Ovary (tissue), 9 donors: Measurements from ENCODE around the gene GABRD. TPM values are rescaled to one million over a fixed set of nuclear protein-coding genes. Genes with fewer than 3 reads are reported as not detected.
"Not testable (repeated sequence)": the region's sequence is repeated elsewhere in the genome, so short reads cannot be mapped to it uniquely, and the experiment has no call there.

Experiments
- DNase-seq, 5 donors: peaks; one replicate each; pipeline ENCODE4 v3.0.0-alpha.2; 2019 to 2020
- H3K27ac ChIP-seq, 2 donors: fragments of 200-600 bp; one replicate each; pipeline versions ENCODE4 v1.5.1 to v1.8.0; 2019 to 2022
- H3K27me3 ChIP-seq: fragments of 200-600 bp; one replicate; pipeline ENCODE4 v1.8.0; 2022
- H3K36me3 ChIP-seq: fragments of 200-600 bp; sonication (generic); one replicate; pipeline ENCODE4 v1.5.1; 2019
- H3K4me1 ChIP-seq: one replicate; pipeline ENCODE4 v1.8.1; 2013; ENCODE audit warnings: mild to moderate bottlenecking, moderate library complexity; ENCODE audit not compliant: insufficient read depth
- H3K4me3 ChIP-seq: fragments of 200-600 bp; sonication (generic); one replicate; pipeline ENCODE4 v1.5.1; 2017
- H3K9me3 ChIP-seq, 2 donors: fragments of 200-600 bp in 1 of 2; sonication (generic) in 1 of 2; one replicate each; pipeline versions ENCODE4 v1.5.1 to v1.8.1; 2013 to 2019; ENCODE audit warnings: mild to moderate bottlenecking in 1 of 2, moderate library complexity in 1 of 2
- CTCF ChIP-seq, 3 donors: fragments of 450-650 bp in 2 of 3; fragments of 200-600 bp in 1 of 3; IDR thresholded peaks; one replicate each; pipeline versions ENCODE4 v1.5.1 to v1.8.0; 2016 to 2022; ENCODE audit warnings: antibody characterized with exemption in 3 of 3, mild to moderate bottlenecking in 1 of 3
- EP300 ChIP-seq: sonication (generic); formaldehyde crosslinking; IDR thresholded peaks from one replicate; pipeline ENCODE4 v1.6.1; 2017; ENCODE audit warnings: antibody characterized with exemption
- POLR2A ChIP-seq: fragments of 450-650 bp; IDR thresholded peaks from one replicate; pipeline ENCODE4 v1.6.1; 2017; ENCODE audit warnings: antibody characterized with exemption, mild to moderate bottlenecking, moderate library complexity
- WGBS, 3 donors: extraction: QIAGEN DNeasy Blood & Tissue Kit in 1 of 3; methylation state at CpG; one replicate each; pipeline versions ENCODE4 v1.1.5 to v1.1.7; 2013 to 2017; 5-methylcytosine and 5-hydroxymethylcytosine counted together
- intact Hi-C, 4 donors: fragments of 100-400 bp; cut with DNase I; formaldehyde crosslinking; loops; one replicate each; pipeline versions ENCODE4 v1.11.0 to v1.15.1; 2022 to 2023
- polyA plus RNA-seq, 2 donors: library from polyadenylated mRNA; stranded (reverse); fragments of 200-250 nt in 1 of 2; fragments of 350-450 nt in 1 of 2; fragmentation: Illumina TruSeq in 1 of 2; extraction: RNeasy Lipid Tissue Mini Kit (QIAGEN cat#74804) in 1 of 2; gene quantifications; one replicate each; pipeline ENCODE4 v1.2.3, GENCODE V29; 2013 to 2014
- total RNA-seq, 7 donors: library from RNA; depleted of rRNA in 2 of 7; stranded (reverse); fragments of >200 nt in 2 of 7; fragmentation: NEBNext Ultra II Directional in 3 of 7; extraction: Animal tissue kit (Norgen Biotek cat#: 25700) in 3 of 7; gene quantifications; one replicate each; pipeline versions ENCODE4 v1.1.0 to v1.2.4, GENCODE V29; 2016 to 2023
- donor health status: DM: no; HTN: no; CAD: no; lungs with moderate emphysema.
- donor health status: DM: no; HTN: no; CAD: no.
- donor health status: Bipolar disorder and iron deficiency.
- donor health status: DM: yes; HTN: yes; CAD: no.
- donor health status: DM: no; HTN: no; CAD: no.
- donor health status: DM: yes; HTN: yes; CAD: no.

Gene GABRD
- total and polyA plus RNA-seq, 9 donors = 0.13 to 0.40 (median 0.33) TPM; not detected in 6

GRCh38 chr1:1975535-1975934, 43.6 kb upstream of the GABRD start:
- no peaks in the 10 kb centered on the region for H3K36me3 ChIP-seq
- H3K4me3 ChIP-seq = no peak overlapping the region
- TF ChIP-seq POLR2A = no peak
- TF ChIP-seq EP300 = no peak
- TF ChIP-seq CTCF (IDR thresholded peaks at IDR 0.05) = no peak
- H3K27ac ChIP-seq = no peak overlapping the region
- intact Hi-C loops = no loop called here
- H3K9me3 ChIP-seq = peaks cover 0 to 5% of the 10 kb centered on the region in 2 donors
- H3K27me3 ChIP-seq = no peaks in the 10 kb centered on the region
- DNase-seq = no peak
- 70 to 78% (median 71%) methylated on average over 14 of the region's 14 CpGs for WGBS, 3 donors
- no peaks in the 10 kb centered on the region for H3K4me1 ChIP-seq

- H3K9me3 ChIP-seq = peaks cover 0 to 5% of the 10 kb centered on the region in 2 donors
- no peak overlapping the region for H3K4me3 ChIP-seq
- H3K36me3 ChIP-seq = no peaks in the 10 kb centered on the region
- intact Hi-C loops = no loop called here
- DNase-seq = no peak
- no peak overlapping the region for H3K27ac ChIP-seq
- H3K27me3 ChIP-seq = no peaks in the 10 kb centered on the region
- TF ChIP-seq POLR2A (no peak), CTCF (IDR thresholded peaks at IDR 0.05) (no peak), EP300 (no peak)
- WGBS, 3 donors = 74 to 79% (median 78%) methylated on average over 19 of the region's 19 CpGs
- H3K4me1 ChIP-seq = no peaks in the 10 kb centered on the region
Observed at GRCh38 chr1:1976031-1976430, 43.1 kb upstream of the GABRD start.

- no peaks in the 10 kb centered on the region for H3K27me3 ChIP-seq
- intact Hi-C loops = no loop called here
- TF ChIP-seq CTCF (IDR thresholded peaks at IDR 0.05) (no peak), EP300 (no peak), POLR2A (no peak)
Observed at GRCh38 chr1:1978108-1978507, 41.0 kb upstream of the GABRD start.

GRCh38 chr1:1978690-1979481, 40.3 kb upstream of the GABRD start:
- H3K27me3 ChIP-seq, H3K27ac ChIP-seq, H3K4me1 ChIP-seq, H3K9me3 ChIP-seq, H3K36me3 ChIP-seq, intact Hi-C loops, DNase-seq, H3K4me3 ChIP-seq: not testable (repeated sequence)
- WGBS, 3 donors = 86 to 88% (median 87%) methylated on average over 45 to 51 of the region's 51 CpGs

More at GRCh38 chr1:1978108-1978507, 41.0 kb upstream of the GABRD start:
- 67 to 90% (median 89%) methylated on average over 11 of the region's 11 CpGs for WGBS, 3 donors
- no peak for DNase-seq
- no peaks in the 10 kb centered on the region for H3K36me3 ChIP-seq
- H3K4me3 ChIP-seq = no peak overlapping the region
- no peak overlapping the region for H3K27ac ChIP-seq
- H3K9me3 ChIP-seq = peaks cover 0 to 5% of the 10 kb centered on the region in 2 donors
- H3K4me1 ChIP-seq = no peaks in the 10 kb centered on the region

- no peaks in the 10 kb centered on the region for H3K36me3 ChIP-seq
- no peaks in the 10 kb centered on the region for H3K4me1 ChIP-seq
- DNase-seq = no peak
- intact Hi-C loops = no loop called here
- H3K9me3 ChIP-seq = peaks cover 0 to 5% of the 10 kb centered on the region in 2 donors
- H3K27me3 ChIP-seq = no peaks in the 10 kb centered on the region
- TF ChIP-seq POLR2A (no peak), EP300 (no peak), CTCF (IDR thresholded peaks at IDR 0.05) (no peak)
- no peak overlapping the region for H3K27ac ChIP-seq
- WGBS, 3 donors = 83 to 93% (median 91%) methylated on average over 38 to 61 of the region's 61 CpGs
- H3K4me3 ChIP-seq = no peak overlapping the region
Observed at GRCh38 chr1:1979482-1980165, 39.5 kb upstream of the GABRD start.
